ENCODE results near the gene KRT37. TPM values are rescaled to one million over a fixed set of nuclear protein-coding genes. Genes with fewer than 3 reads are reported as not detected.

Gene KRT37
- total and polyA plus RNA-seq, 8 donors: not detected

GRCh38 chr17:41413982-41414381 is 10.4 kb downstream of the KRT37 start:
- Histone ChIP-seq H3K36me3 (no peaks in the 10 kb centered on the region), H3K4me1 (no peaks in the 10 kb centered on the region), H3K9me3 (no peaks in the 10 kb centered on the region), H3K27ac (no peak overlapping the region), H3K4me3 (no peak overlapping the region), H3K27me3 (no peaks in the 10 kb centered on the region)
- TF ChIP-seq CTCF (IDR thresholded peaks at IDR 0.05): no peak
- ATAC-seq: no peak
- DNase-seq: no peak
- intact Hi-C loops (cut with DNase I): no loop called here

- peak; percentile 82 for ATAC-seq
- no peaks in the 10 kb centered on the region for H3K9me3 ChIP-seq
- H3K4me3 ChIP-seq: no peak overlapping the region
- H3K27me3 ChIP-seq: no peaks in the 10 kb centered on the region
- H3K27ac ChIP-seq: no peak overlapping the region
- DNase-seq: peak in 3 of 4 donors; percentile 14 to 47 (median 33)
- no peak for TF ChIP-seq CTCF (IDR thresholded peaks at IDR 0.05)
- intact Hi-C loops (cut with DNase I): no loop called here
- H3K36me3 ChIP-seq: no peaks in the 10 kb centered on the region
- no peaks in the 10 kb centered on the region for H3K4me1 ChIP-seq
Observed at GRCh38 chr17:41413353-41413957, 10.9 kb downstream of the KRT37 start.

DNA sequence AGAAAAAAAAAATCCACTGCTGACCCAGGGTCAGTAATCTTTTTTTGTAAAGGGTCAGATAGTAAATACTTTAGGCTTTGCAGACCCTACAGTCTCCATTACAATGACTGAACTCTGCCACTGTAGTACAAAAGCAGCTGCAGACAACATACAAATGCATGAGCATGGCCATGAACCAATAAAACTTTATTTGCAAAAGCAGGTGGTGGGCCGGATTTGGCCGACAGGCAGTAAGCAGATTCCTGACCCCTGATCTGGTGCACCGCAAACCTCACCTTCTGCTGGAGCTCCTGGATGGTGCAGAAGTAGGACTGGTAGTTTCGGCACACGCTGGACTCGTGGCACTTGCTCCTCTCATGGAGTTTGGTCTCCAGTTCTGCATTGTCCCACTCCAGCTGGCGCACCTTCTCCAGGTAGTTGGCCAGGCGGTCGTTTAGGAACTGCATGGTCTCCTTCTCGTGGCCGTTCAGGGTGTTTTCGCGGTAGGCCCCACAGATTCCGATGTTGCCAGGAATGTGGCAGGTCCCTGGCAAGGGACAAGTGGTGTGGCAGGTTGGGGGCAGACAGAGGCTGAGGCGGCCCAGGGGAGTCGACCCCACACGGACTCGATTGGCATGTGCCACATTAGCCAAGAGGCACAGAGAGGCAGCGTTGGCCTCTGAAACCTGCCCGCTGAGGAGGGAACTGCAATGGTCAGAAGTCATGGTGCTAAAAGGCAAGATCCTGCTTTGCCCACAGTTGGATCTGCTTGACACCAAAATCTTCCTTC is 13.1 kb downstream of the KRT37 start:
- Histone ChIP-seq H3K36me3 (no peaks in the 10 kb centered on the region), H3K27ac (no peak overlapping the region), H3K4me1 (no peaks in the 10 kb centered on the region), H3K4me3 (no peak overlapping the region), H3K9me3 (no peaks in the 10 kb centered on the region), H3K27me3 (no peaks in the 10 kb centered on the region)
- intact Hi-C loops (cut with DNase I): no loop called here
- TF ChIP-seq CTCF (IDR thresholded peaks at IDR 0.05): no peak
- ATAC-seq (no peak), DNase-seq (peak in 1 of 4 donors; percentile 63)

DNA sequence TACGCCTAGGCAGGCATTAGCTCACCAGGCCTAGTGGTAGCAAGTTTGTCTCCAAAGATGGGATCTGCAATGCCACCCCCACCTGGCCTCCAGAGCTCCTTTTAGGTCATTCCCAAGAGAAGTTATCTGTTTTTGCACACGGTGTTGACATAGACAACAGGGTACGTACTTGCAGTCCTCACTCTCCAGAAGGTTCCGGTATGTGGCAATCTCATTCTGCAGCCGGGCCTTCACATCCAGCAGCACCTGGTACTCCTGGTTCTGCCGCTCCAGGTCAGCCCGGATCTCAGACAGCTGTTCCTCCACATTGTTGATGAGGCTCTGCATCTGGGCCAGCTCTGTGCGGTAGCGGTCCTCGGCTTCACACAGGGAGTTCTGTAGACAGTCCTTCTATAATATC is 17.2 kb downstream of the KRT37 start:
- H3K4me1 ChIP-seq: peaks cover 0 to 4% of the 10 kb centered on the region in 2 donors
- H3K4me3 ChIP-seq: no peak overlapping the region
- H3K9me3 ChIP-seq: no peaks in the 10 kb centered on the region
- ATAC-seq: no peak
- no peak overlapping the region for H3K27ac ChIP-seq
- TF ChIP-seq CTCF (IDR thresholded peaks at IDR 0.05): no peak
- intact Hi-C loops (cut with DNase I): no loop called here
- no peak for DNase-seq
- no peaks in the 10 kb centered on the region for H3K27me3 ChIP-seq
- no peaks in the 10 kb centered on the region for H3K36me3 ChIP-seq

DNA sequence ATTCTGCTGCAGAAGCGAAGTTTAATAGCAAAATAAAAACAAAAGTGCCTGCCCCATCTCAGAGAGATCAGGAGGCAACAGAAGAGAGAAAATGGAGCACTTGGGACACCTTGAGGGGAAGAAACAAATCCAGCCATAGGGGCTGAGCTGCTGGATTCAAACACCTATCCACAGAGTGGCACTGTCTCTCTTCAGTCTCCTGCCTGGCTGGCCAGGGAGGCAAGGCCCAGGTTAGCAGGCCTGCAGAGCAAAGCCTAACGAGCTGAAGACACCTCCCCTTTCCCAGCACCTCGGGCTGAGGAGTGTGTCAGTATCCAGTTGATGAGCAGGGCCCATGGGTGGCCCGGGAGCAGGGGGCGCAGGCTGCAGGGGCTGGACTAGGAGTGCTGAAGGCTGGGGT is 18.2 kb downstream of the KRT37 start:
- Histone ChIP-seq H3K36me3 (no peaks in the 10 kb centered on the region), H3K9me3 (no peaks in the 10 kb centered on the region), H3K4me1 (peaks cover 0 to 4% of the 10 kb centered on the region in 2 donors), H3K27ac (no peak overlapping the region), H3K4me3 (no peak overlapping the region), H3K27me3 (no peaks in the 10 kb centered on the region)
- intact Hi-C loops (cut with DNase I): no loop called here
- TF ChIP-seq CTCF (IDR thresholded peaks at IDR 0.05): no peak
- ATAC-seq (peak; percentile 20), DNase-seq (no peak)

Measured in left lung (tissue), 10 donors.